Right ventricle myocardium inferior (tissue), 1 donor: ENCODE data around the gene C3AR1. TPM values are rescaled to one million over a fixed set of nuclear protein-coding genes. Genes with fewer than 3 reads are reported as not detected.

Experiments used
- ATAC-seq: fragments of 200-7000 bp; cut with Tn5 transposase; one replicate; pipeline ENCODE4 v1.9.1; 2020; ENCODE audit warnings: mild to moderate bottlenecking, moderate library complexity
- DNase-seq: peaks from one replicate; pipeline ENCODE4 v3.0.0; 2021; ENCODE audit errors: missing footprints
- intact Hi-C: fragments of 100-400 bp; cut with DNase I; formaldehyde crosslinking; loops from one replicate; pipeline ENCODE4 v1.11.0; 2022
- total RNA-seq: library from RNA; stranded (reverse); fragmentation: NEBNext Ultra II Directional; extraction: Animal tissue kit (Norgen Biotek cat#: 25700); gene quantifications from one replicate; pipeline ENCODE4 v1.2.1, GENCODE V29; 2021
- donor health status: DM: no; HTN: yes; CAD: no; lungs with severe emphysema.

C3AR1 gene
- total RNA-seq, 1 donor from 2014 or later = 9.0 TPM

- DNase-seq = no peak
- intact Hi-C loops = no loop called here
- ATAC-seq = no peak
These were observed 3.4 kb upstream of the C3AR1 start for GRCh38 chr12:8069582-8069981.

- DNase-seq (no peak), ATAC-seq (no peak)
- intact Hi-C loops = no loop called here
These were observed 2.0 kb downstream of the C3AR1 start for GRCh38 chr12:8064131-8064530.

GRCh38 chr12:8058506-8058905, 7.7 kb downstream of the C3AR1 start:
- no peak for ATAC-seq
- DNase-seq = no peak
- intact Hi-C loops = no loop called here

- DNase-seq (no peak), ATAC-seq (peak; percentile 48)
- intact Hi-C loops = no loop called here
These were observed 8.3 kb downstream of the C3AR1 start for GRCh38 chr12:8057839-8058238.

GRCh38 chr12:8057306-8057705, 8.9 kb downstream of the C3AR1 start:
- DNase-seq (no peak), ATAC-seq (no peak)
- intact Hi-C loops = no loop called here

GRCh38 chr12:8054816-8055215, 11.3 kb downstream of the C3AR1 start:
- ATAC-seq (no peak), DNase-seq (no peak)
- intact Hi-C loops = no loop called here

- intact Hi-C loops = no loop called here
These were observed 13.5 kb downstream of the C3AR1 start for GRCh38 chr12:8052679-8053078.

GRCh38 chr12:8050600-8051250, 15.4 kb downstream of the C3AR1 start:
- DNase-seq (no peak), ATAC-seq (no peak)
- intact Hi-C loops = no loop called here

More at GRCh38 chr12:8052679-8053078, 13.5 kb downstream of the C3AR1 start:
- ATAC-seq = peak; percentile 60
- DNase-seq = peak; percentile 86

GRCh38 chr12:8048906-8049305, 17.3 kb downstream of the C3AR1 start:
- ATAC-seq (no peak), DNase-seq (no peak)
- intact Hi-C loops = no loop called here

- DNase-seq (no peak), ATAC-seq (no peak)
- intact Hi-C loops = no loop called here
These were observed 18.3 kb downstream of the C3AR1 start for GRCh38 chr12:8047842-8048241.

- DNase-seq (peak; percentile 86), ATAC-seq (peak; percentile 65)
- intact Hi-C loops = no loop called here
These were observed 19.9 kb downstream of the C3AR1 start for GRCh38 chr12:8045952-8046944.

- DNase-seq (no peak), ATAC-seq (no peak)
- intact Hi-C loops = no loop called here
These were observed 25.4 kb downstream of the C3AR1 start for GRCh38 chr12:8040791-8041190.

GRCh38 chr12:8038659-8039114, 27.5 kb downstream of the C3AR1 start:
- ATAC-seq (peak; percentile 91), DNase-seq (peak; percentile 68)
- intact Hi-C loops = no loop called here

GRCh38 chr12:8037947-8038346, 28.2 kb downstream of the C3AR1 start:
- ATAC-seq (no peak), DNase-seq (no peak)
- intact Hi-C loops = no loop called here

GRCh38 chr12:8037046-8037663, 29.0 kb downstream of the C3AR1 start:
- intact Hi-C loops = no loop called here
- no peak for DNase-seq
- ATAC-seq = no peak

GRCh38 chr12:8036346-8036745, 29.8 kb downstream of the C3AR1 start:
- peak; percentile 27 for ATAC-seq
- intact Hi-C loops = no loop called here
- no peak for DNase-seq

GRCh38 chr12:8035440-8036010, 30.6 kb downstream of the C3AR1 start:
- no peak for DNase-seq
- intact Hi-C loops = no loop called here
- no peak for ATAC-seq

GRCh38 chr12:8034802-8035201, 31.4 kb downstream of the C3AR1 start:
- intact Hi-C loops = no loop called here
- ATAC-seq (no peak), DNase-seq (no peak)
